Prostate gland (tissue), 2 donors: ENCODE results near the gene ELMO3.

Source experiments
- POLR2A ChIP-seq: fragments of 450-650 bp; IDR thresholded peaks from one replicate; pipeline ENCODE4 v1.6.1; 2016; ENCODE audit warnings: antibody characterized with exemption, mild to moderate bottlenecking
- POLR2AphosphoS5 ChIP-seq: sonication (generic); formaldehyde crosslinking; IDR thresholded peaks from one replicate; pipeline ENCODE4 v1.6.1; 2017; ENCODE audit warnings: antibody characterized with exemption
- TF ChIP-seq, protein P1 (sequence below), 4 experiments: fragments of 200-600 bp in 2 of 4; fragments of 450-650 bp in 2 of 4; sonication (generic) in 2 of 4; IDR thresholded peaks; 1 replicate in 3 of 4; 2 replicates in 1 of 4; pipeline ENCODE4 v1.5.1; 2016 to 2019; ENCODE audit warnings: antibody characterized with exemption in 4 of 4, mild to moderate bottlenecking in 2 of 4, moderate library complexity in 2 of 4

DNA sequence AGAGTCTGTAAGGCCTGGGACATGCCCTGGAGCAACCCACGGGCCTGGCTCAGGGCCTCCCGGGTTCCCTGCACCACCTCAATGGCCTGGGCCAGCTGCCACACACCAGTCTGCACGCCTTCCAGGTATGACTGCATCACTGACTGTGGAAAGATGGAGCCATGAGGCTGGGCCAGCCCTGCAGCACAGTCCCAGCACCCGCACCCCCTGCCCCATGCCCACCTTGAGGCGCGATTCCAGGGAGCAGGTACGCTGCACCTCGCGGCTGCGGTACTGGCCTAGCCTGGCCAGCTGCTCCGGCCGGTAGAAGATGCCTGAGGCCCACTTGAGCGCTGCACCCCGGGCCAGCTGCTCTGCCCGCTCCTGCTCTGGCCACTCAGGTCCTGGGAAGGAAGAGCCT is 10.1 kb upstream of the ELMO3 start:
- TF ChIP-seq, protein P1, sequence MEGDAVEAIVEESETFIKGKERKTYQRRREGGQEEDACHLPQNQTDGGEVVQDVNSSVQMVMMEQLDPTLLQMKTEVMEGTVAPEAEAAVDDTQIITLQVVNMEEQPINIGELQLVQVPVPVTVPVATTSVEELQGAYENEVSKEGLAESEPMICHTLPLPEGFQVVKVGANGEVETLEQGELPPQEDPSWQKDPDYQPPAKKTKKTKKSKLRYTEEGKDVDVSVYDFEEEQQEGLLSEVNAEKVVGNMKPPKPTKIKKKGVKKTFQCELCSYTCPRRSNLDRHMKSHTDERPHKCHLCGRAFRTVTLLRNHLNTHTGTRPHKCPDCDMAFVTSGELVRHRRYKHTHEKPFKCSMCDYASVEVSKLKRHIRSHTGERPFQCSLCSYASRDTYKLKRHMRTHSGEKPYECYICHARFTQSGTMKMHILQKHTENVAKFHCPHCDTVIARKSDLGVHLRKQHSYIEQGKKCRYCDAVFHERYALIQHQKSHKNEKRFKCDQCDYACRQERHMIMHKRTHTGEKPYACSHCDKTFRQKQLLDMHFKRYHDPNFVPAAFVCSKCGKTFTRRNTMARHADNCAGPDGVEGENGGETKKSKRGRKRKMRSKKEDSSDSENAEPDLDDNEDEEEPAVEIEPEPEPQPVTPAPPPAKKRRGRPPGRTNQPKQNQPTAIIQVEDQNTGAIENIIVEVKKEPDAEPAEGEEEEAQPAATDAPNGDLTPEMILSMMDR (IDR thresholded peaks at IDR 0.05): no peak
- TF ChIP-seq POLR2AphosphoS5 (no peak), POLR2A (no peak)
